B cell (primary cell): ENCODE results near the gene MAPRE2. TPM values are rescaled to one million over a fixed set of nuclear protein-coding genes. Genes with fewer than 3 reads are reported as not detected.

Experiments
- ATAC-seq: fragments of 200-7000 bp; cut with Tn5 transposase; one replicate; pipeline ENCODE4 v1.10.0; 2021; ENCODE audit warnings: low read depth, mild to moderate bottlenecking, moderate number of reproducible peaks, moderate library complexity
- CTCF ChIA-PET: fragments of 350-600 bp; sonication (Branson Sonifier 250); formaldehyde crosslinking; loops from one replicate; lab custom pipeline; 2021; ENCODE audit warnings: antibody characterized with exemption, inconsistent platforms; lab: Charles Lee
- POLR2A ChIA-PET: fragments of 350-600 bp; sonication (Branson Sonifier 250); formaldehyde crosslinking; loops from one replicate; lab custom pipeline; 2021; ENCODE audit warnings: antibody characterized with exemption; lab: Charles Lee
- DNase-seq: peaks from one replicate; pipeline ENCODE4 v3.0.0; 2013
- H2AFZ ChIP-seq: 2 replicates; pipeline ENCODE4 v1.6.1; 2012; ENCODE audit warnings: mild to moderate bottlenecking, low read depth, low read length; ENCODE audit not compliant: insufficient read depth, poor library complexity, severe bottlenecking
- H3K27ac ChIP-seq, 2 donors: 1 replicate in 1 of 2; 2 replicates in 1 of 2; pipeline ENCODE4 v1.5.1; 2012 to 2013; ENCODE audit warnings: low read length in 2 of 2, mild to moderate bottlenecking in 2 of 2, moderate library complexity in 1 of 2
- H3K27me3 ChIP-seq, 4 experiments: fragments of 200-600 bp in 1 of 4; sonication (generic) in 1 of 4; replicated peaks in 1 of 4; 1 replicate in 2 of 4; 2 replicates in 2 of 4; pipeline versions ENCODE4 v1.6.1 to v1.7.0; 2013 to 2016; ENCODE audit warnings: low read length in 3 of 4, mild to moderate bottlenecking in 2 of 4, mixed read lengths in 1 of 4, moderate library complexity in 1 of 4; ENCODE audit not compliant: insufficient read depth in 4 of 4, control insufficient read depth in 3 of 4; ENCODE audit errors: control extremely low read depth in 1 of 4
- H3K36me3 ChIP-seq, 2 experiments: replicated peaks in 1 of 2; 1 replicate in 1 of 2; 2 replicates in 1 of 2; pipeline versions ENCODE4 v1.6.1 to v1.7.1; 2013; ENCODE audit warnings: low read length in 1 of 2; ENCODE audit not compliant: insufficient read depth in 2 of 2, control insufficient read depth in 1 of 2; ENCODE audit errors: control extremely low read depth in 1 of 2, extremely low read depth in 1 of 2
- H3K4me1 ChIP-seq, 2 donors: fragments of 200-600 bp in 1 of 2; sonication (generic) in 1 of 2; 1 replicate in 1 of 2; 2 replicates in 1 of 2; pipeline versions ENCODE4 v1.5.1 to v1.6.1; 2013 to 2017; ENCODE audit warnings: low read length in 2 of 2; ENCODE audit not compliant: control insufficient read depth in 2 of 2, insufficient read depth in 2 of 2
- H3K4me2 ChIP-seq: replicated peaks from 2 replicates; pipeline ENCODE3; 2012; ENCODE audit warnings: mild to moderate bottlenecking, low read depth, low read length; ENCODE audit not compliant: poor library complexity, severe bottlenecking
- H3K4me3 ChIP-seq, 5 experiments: fragments of 200-600 bp in 1 of 5; sonication (generic) in 1 of 5; 1 replicate in 3 of 5; 2 replicates in 2 of 5; pipeline versions ENCODE4 v1.5.1 to v1.7.0; 2011 to 2016; ENCODE audit warnings: low read length in 4 of 5, mild to moderate bottlenecking in 4 of 5, low read depth in 2 of 5, control low read depth in 1 of 5, moderate library complexity in 1 of 5; ENCODE audit not compliant: insufficient read depth in 1 of 5; ENCODE audit errors: control extremely low read depth in 1 of 5, extremely low read depth in 1 of 5
- H3K79me2 ChIP-seq: fragments of 200-600 bp; sonication (generic); one replicate; pipeline ENCODE4 v1.6.0; 2016; ENCODE audit warnings: low read length; ENCODE audit not compliant: control insufficient read depth, insufficient read depth
- H3K9ac ChIP-seq: fragments of 200-600 bp; sonication (generic); 2 replicates; pipeline ENCODE4 v1.6.1; 2017; ENCODE audit warnings: mild to moderate bottlenecking, low read length, moderate library complexity
- H3K9me3 ChIP-seq, 3 donors: one replicate each; pipeline versions ENCODE4 v1.6.1 to v1.7.1; 2013; ENCODE audit warnings: low read length in 2 of 3; ENCODE audit not compliant: control insufficient read depth in 2 of 3, insufficient read depth in 1 of 3; ENCODE audit errors: control extremely low read depth in 1 of 3
- H4K20me1 ChIP-seq: 2 replicates; pipeline ENCODE4 v1.6.0; 2012; ENCODE audit warnings: mild to moderate bottlenecking, low read length; ENCODE audit not compliant: insufficient read depth, control insufficient read depth, poor library complexity, severe bottlenecking
- H3K27ac Mint-ChIP-seq: one replicate; pipeline ENCODE4 v1.8.0; 2021; ENCODE audit warnings: mixed read lengths
- H3K27me3 Mint-ChIP-seq: one replicate; pipeline ENCODE4 v1.8.0; 2021; ENCODE audit warnings: mixed read lengths
- H3K4me1 Mint-ChIP-seq: one replicate; pipeline ENCODE4 v1.8.0; 2021; ENCODE audit warnings: mixed read lengths
- H3K4me3 Mint-ChIP-seq: one replicate; pipeline ENCODE4 v1.8.0; 2021; ENCODE audit warnings: mixed read lengths
- H3K9me3 Mint-ChIP-seq: one replicate; pipeline ENCODE4 v1.8.0; 2022; ENCODE audit warnings: mixed read lengths; ENCODE audit not compliant: insufficient read depth
- CTCF ChIP-seq: fragments of 200-600 bp; IDR thresholded peaks from one replicate; pipeline ENCODE4 v1.8.0; 2022; ENCODE audit warnings: antibody characterized with exemption, mild to moderate bottlenecking
- EZH2 ChIP-seq: IDR thresholded peaks from 2 replicates; pipeline ENCODE4 v1.6.1; 2012; ENCODE audit warnings: borderline replicate concordance, low read depth, mild to moderate bottlenecking, moderate library complexity, low read length; ENCODE audit not compliant: insufficient read depth, poor library complexity, severe bottlenecking
- WGBS: methylation state at CpG from one replicate; pipeline ENCODE4 v1.1.5; 2013; ENCODE audit warnings: missing lambda C conversion rate; ENCODE audit not compliant: insufficient coverage; 5-methylcytosine and 5-hydroxymethylcytosine counted together
- intact Hi-C: fragments of 100-400 bp; cut with micrococcal nuclease; formaldehyde crosslinking; loops from one replicate; pipeline ENCODE4 v1.10.0; 2022
- polyA plus RNA-seq: library from polyadenylated mRNA; depleted of rRNA; stranded (reverse); fragments of >200 nt; gene quantifications from 2 replicates; pipeline ENCODE4 v1.2.3, GENCODE V29; 2012
- total RNA-seq, 2 donors: library from RNA; stranded (reverse); fragments of 120-200 nt in 1 of 2; gene quantifications; 1 replicate in 1 of 2; 2 replicates in 1 of 2; pipeline versions ENCODE4 v1.2.3 to v1.2.4, GENCODE V29; 2013 to 2022

MAPRE2 gene
- total and polyA plus RNA-seq, 2 donors (not counting 1 experiment from before 2014, with no cell fraction given): 36.7 to 63.3 TPM

GRCh38 chr18:35067454-35067853 lies 26.2 kb downstream of the MAPRE2 start:
- H3K79me2 ChIP-seq: peaks cover 74% of the 10 kb centered on the region
- no peak for DNase-seq
- no peak overlapping the region for H3K27ac ChIP-seq
- peaks cover 50% of the 10 kb centered on the region for H3K4me1 Mint-ChIP-seq
- H3K9me3 Mint-ChIP-seq: no peaks in the 10 kb centered on the region
- no peak overlapping the region for H3K4me2 ChIP-seq
- no peak overlapping the region for H3K27ac Mint-ChIP-seq
- H3K27me3 ChIP-seq: no peaks in the 10 kb centered on the region
- no peak for TF ChIP-seq EZH2
- no peak for TF ChIP-seq CTCF
- peaks cover 37% of the 10 kb centered on the region for H4K20me1 ChIP-seq
- 60% methylated on average over 2 of the region's 4 CpGs for WGBS
- no peak overlapping the region for H3K4me3 ChIP-seq
- POLR2A ChIA-PET: no interaction called here
- ATAC-seq: no peak
- intact Hi-C loops: no loop called here
- H2AFZ ChIP-seq: no peak overlapping the region
- H3K4me3 Mint-ChIP-seq: no peak overlapping the region
- no peaks in the 10 kb centered on the region for H3K27me3 Mint-ChIP-seq
- H3K36me3 ChIP-seq: peaks cover 7 to 11% of the 10 kb centered on the region in 2 experiments
- H3K4me1 ChIP-seq: peaks cover 15 to 16% of the 10 kb centered on the region in 2 donors
- CTCF ChIA-PET: interaction anchor here (1.2 kb wide), 1 partner anchor 41 kb away, joined by 3 read pairs; no protein-coding TSS in a partner anchor
- no peak overlapping the region for H3K9ac ChIP-seq
- no peaks in the 10 kb centered on the region for H3K9me3 ChIP-seq

- Histone ChIP-seq H3K4me1 (peaks cover 10 to 17% of the 10 kb centered on the region in 2 donors), H3K36me3 (peaks cover 11 to 18% of the 10 kb centered on the region in 2 experiments), H3K4me3 (no peak overlapping the region), H3K79me2 (peaks cover 72% of the 10 kb centered on the region), H3K9me3 (no peaks in the 10 kb centered on the region), H4K20me1 (peaks cover 41% of the 10 kb centered on the region), H3K27me3 (no peaks in the 10 kb centered on the region), H2AFZ (no peak overlapping the region), H3K9ac (no peak overlapping the region), H3K4me2 (no peak overlapping the region), H3K27ac (peak overlapping the region in 1 of 2 donors; percentile 65)
- Mint-ChIP-seq H3K9me3 (no peaks in the 10 kb centered on the region), H3K27me3 (no peaks in the 10 kb centered on the region), H3K27ac (peak overlapping the region; percentile 42), H3K4me3 (no peak overlapping the region), H3K4me1 (peaks cover 53% of the 10 kb centered on the region)
- CTCF ChIA-PET: interaction anchor here (0.7 to 5.0 kb wide), 5 partner anchors 12 to 70 kb away, joined by 3 to 33 read pairs (median 4); no protein-coding TSS in a partner anchor
- POLR2A ChIA-PET: no interaction called here
- no peak for TF ChIP-seq CTCF
- no peak for TF ChIP-seq EZH2
- intact Hi-C loops: loop anchor here (1.0 to 5.0 kb wide), 4 partner anchors 27 to 66 kb away; no protein-coding TSS in a partner anchor
- DNase-seq: no peak
- no CpG with 5 or more reads among the region's 3 CpGs for WGBS
- ATAC-seq: no peak
Measured at GRCh38 chr18:35071819-35072247, 30.6 kb downstream of the MAPRE2 start.
